T-helper 1 cell treated with Interleukin-12 subunit alpha and Interleukin-12 subunit beta and Interleukin-4 antibody, amounts not matched to agents 30 ng/mL and 1 ng/mL, for 36 hours (primary cell): ENCODE measurements around the gene PIP4K2C. TPM values are rescaled to one million over a fixed set of nuclear protein-coding genes. Genes with fewer than 3 reads are reported as not detected.
"Not testable (repeated sequence)": the region's sequence is repeated elsewhere in the genome, so short reads cannot be mapped to it uniquely, and the experiment has no call there.

ENCODE experiments used
- intact Hi-C: fragments of 100-400 bp; cut with micrococcal nuclease; formaldehyde crosslinking; loops from one replicate; pipeline ENCODE4 v1.15.1; 2024
- total RNA-seq: library from RNA; stranded (reverse); gene quantifications from 2 replicates; pipeline ENCODE4 v1.2.3, GENCODE V29; 2022

PIP4K2C gene
- total RNA-seq, 1 donor from 2014 or later, result 24.8 TPM

- intact Hi-C loops, result no loop called here
Measured at GRCh38 chr12:57558864-57559263, 32.1 kb upstream of the PIP4K2C start.

- intact Hi-C loops, result no loop called here
Measured at GRCh38 chr12:57560516-57560915, 30.5 kb upstream of the PIP4K2C start.

DNA sequence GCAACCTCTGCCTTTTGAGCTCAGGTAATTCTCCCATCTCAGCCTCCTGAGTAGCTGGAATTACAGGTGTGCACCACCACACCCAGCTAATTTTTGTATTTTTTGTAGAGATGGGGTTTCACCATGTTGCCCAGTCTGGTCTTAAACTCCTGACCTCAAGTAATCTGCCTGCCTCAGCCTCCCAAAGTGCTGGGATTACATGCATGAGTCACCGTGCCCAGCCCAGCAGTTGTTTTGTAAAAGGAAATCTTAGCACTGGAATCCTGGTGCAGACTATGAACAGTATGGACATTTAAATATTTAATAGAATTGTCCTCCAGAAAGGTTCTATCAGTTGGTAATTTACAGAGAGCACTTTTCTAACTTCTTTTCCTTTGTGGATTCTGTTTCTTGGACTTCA lies 29.9 kb upstream of the PIP4K2C start:
- intact Hi-C loops, result not testable (repeated sequence)

DNA sequence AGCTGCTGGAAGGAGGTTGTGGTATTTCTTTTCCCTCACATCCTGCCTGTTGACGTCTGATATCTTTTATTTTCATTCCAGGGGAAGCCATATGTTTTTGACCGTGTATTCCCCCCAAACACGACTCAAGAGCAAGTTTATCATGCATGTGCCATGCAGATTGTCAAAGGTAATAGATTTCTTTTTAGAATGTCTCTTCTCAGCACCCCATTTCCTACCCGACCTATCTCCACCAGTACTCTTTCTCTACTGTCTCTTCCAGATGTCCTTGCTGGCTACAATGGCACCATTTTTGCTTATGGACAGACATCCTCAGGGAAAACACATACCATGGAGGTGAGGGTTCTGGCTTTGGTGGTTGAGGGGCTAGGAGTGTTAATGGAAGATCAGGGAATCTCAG lies 27.6 kb upstream of the PIP4K2C start:
- intact Hi-C loops, result no loop called here

DNA sequence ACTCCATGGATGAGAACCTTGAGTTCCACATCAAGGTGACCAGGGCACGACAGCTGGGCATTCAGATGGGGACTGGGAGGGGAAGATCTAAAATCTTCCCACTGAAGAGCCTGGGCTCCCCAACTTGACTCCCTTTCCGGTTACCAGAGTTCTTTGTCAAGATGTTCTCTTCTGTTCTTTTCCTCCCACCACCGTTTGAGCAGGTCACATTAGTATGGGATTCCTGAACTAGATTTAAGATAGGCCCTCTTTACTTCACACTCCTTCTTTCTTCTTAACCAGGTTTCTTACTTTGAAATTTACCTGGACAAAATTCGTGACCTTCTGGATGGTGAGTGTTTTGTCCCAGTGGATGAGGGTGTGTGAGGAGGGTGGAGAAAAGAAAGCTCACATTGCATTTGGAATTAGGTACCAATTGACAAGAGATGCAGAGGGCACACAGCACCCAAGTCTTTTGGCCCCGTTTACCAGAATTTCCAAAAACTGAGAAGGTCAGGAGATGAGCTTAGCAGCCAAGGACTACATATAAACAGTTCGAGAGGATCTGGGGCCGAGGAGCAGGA lies 26.7 kb upstream of the PIP4K2C start:
- intact Hi-C loops, result no loop called here

- intact Hi-C loops, result no loop called here
Measured at GRCh38 chr12:57568838-57569237, 22.2 kb upstream of the PIP4K2C start.

DNA sequence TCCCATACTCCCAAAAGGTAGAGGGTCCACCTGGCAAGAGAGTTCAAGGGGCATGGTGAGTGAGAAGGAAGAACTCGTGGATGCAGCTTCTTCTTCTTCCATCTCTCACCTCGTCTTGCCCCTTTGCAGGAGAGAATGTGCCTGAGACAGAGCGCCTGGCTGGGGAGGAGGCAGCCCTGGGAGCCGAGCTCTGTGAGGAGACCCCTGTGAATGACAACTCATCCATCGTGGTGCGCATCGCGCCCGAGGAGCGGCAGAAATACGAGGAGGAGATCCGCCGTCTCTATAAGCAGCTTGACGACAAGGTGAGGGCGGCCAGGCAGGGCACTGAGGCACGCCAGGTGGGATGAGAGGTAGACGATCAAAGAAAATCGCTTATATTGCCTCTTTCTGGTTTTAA lies 21.1 kb upstream of the PIP4K2C start:
- intact Hi-C loops, result no loop called here

DNA sequence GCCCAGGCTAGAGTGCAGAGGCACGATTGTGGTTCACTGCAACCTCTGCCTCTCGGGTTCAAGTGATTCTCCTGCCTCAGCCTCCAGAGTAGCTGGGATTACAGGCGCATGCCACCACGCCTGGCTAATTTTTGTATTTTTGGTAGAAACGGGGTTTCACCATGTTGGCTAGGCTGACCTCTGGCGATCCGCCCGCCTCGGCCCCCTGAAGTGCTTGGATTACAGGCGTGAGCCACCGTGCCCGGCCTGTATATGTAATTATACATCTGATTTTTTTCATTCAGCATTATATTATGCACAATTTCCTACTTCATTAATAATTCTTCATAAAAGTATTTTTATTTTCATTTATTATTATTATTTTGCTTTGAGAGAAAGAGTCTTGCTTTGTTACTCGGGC lies 20.6 kb upstream of the PIP4K2C start:
- intact Hi-C loops, result not testable (repeated sequence)

DNA sequence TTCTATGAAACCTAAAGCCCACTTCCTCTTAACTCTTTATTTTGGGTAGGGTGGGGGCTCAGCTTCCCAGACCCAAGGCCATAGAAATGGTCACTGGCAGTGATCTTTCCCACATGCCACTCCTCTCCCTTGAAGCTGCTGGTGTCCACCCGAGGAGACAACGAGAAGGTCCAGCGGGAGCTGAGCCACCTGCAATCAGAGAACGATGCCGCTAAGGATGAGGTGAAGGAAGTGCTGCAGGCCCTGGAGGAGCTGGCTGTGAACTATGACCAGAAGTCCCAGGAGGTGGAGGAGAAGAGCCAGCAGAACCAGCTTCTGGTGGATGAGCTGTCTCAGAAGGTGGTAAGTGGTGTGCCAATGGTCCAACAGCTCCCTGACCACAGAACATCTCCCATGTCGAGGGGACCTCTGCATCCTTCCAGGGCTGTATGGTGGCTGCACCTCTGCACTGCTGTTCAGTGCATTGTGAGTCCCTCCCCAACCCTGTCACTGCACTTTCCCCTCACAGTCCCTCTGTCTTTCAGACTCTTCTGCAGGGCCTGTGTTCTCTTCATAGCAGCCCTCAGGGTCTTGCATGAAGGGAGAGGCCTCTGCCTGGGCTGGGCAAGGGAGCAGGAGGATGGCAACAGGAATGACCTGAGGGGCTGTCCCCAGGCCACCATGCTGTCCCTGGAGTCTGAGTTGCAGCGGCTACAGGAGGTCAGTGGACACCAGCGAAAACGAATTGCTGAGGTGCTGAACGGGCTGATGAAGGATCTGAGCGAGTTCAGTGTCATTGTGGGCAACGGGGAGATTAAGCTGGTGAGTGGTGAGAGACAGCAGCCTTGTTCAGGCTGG lies 18.8 kb upstream of the PIP4K2C start:
- intact Hi-C loops, result no loop called here

- intact Hi-C loops, result no loop called here
Measured at GRCh38 chr12:57574795-57575194, 16.2 kb upstream of the PIP4K2C start.

GRCh38 chr12:57575771-57576612 lies 15.0 kb upstream of the PIP4K2C start:
- intact Hi-C loops, result no loop called here

DNA sequence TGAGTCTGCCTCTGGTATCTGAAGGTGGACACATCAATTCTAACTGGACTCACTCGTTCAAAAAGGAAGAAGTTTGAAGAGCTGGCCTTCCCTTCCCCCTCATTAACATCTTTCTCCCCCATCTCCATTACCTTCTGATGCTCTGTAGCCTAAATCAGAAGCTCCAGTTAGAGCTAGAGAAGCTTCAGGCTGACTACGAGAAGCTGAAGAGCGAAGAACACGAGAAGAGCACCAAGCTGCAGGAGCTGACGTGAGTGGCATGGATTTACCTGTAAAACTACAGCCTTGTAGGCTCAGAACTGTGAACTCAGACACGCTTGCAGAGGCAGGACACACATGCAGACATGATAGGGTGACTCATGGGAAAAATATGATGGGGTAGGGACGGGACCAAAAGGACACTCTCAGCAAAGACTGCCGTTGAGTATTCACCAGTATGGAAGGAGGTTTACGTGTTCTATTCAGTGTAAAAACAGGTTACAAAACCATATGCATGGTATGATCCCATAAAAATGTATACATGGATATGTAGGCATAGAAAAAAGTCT lies 14.3 kb upstream of the PIP4K2C start:
- intact Hi-C loops, result no loop called here

DNA sequence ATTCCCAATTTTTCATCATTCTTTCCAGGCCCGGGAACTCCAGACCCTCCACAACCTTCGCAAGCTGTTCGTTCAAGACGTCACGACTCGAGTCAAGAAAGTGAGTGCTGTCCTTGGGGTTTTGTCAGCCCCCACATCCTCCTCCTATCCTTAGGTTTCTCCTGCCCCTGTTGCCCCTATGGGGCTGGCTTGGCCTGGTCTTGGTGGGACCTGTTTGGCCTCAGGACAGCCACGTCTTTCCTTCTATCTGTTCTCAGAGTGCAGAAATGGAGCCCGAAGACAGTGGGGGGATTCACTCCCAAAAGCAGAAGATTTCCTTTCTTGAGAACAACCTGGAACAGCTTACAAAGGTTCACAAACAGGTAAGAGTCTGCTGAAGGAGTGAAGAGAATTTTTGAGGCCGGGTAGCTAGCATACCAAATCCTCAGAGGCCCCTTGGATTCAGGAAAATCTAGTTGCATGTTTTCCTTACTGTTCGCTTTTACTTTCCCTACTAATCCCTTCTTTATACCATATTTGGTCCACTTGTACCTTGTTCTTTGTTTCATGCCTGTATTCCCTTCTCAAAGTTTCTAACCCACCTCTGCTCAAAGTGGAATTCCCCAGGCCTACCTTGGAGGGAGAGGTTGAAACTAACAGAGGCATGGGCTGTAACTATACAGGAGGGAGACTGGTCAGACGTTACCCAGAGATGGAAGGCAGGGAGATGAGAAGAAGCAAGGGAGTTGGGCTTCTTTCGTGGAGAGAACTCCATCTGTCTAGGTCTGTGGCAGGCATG lies 12.8 kb upstream of the PIP4K2C start:
- intact Hi-C loops, result no loop called here

GRCh38 chr12:57579011-57579410 lies 12.0 kb upstream of the PIP4K2C start:
- intact Hi-C loops, result no loop called here

GRCh38 chr12:57579677-57580465 lies 11.1 kb upstream of the PIP4K2C start:
- intact Hi-C loops, result loop anchor here (10.0 kb wide), 1 partner anchor 265 kb away; the partner anchor contains the start of gene CTDSP2

GRCh38 chr12:57580466-57580795 lies 10.6 kb upstream of the PIP4K2C start:
- intact Hi-C loops, result loop anchor here (10.0 kb wide), 1 partner anchor 264 kb away; the partner anchor contains the start of gene CTDSP2

DNA sequence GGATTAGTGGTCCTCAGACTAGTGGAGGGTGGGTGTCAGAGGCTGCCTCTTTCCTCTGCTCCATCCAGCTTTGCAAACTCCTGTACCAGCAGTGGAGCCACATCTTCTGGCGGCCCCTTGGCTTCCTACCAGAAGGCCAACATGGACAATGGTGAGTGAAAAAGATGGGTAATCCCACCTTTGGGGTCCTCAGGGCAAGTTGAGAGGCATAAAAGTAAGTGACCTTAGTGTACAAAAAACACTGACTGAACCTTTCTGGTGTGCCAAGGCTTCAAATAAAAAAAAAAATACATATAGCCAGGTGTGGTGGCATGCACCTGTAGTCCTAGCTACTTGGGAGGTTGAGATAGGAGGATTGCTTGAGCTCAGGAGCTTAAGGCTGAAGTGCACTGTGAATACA lies 9.2 kb upstream of the PIP4K2C start:
- intact Hi-C loops, result loop anchor here (2.0 to 10.0 kb wide), 2 partner anchors 59 to 263 kb away; partner anchors contain the start of genes CTDSP2 and MBD6

DNA sequence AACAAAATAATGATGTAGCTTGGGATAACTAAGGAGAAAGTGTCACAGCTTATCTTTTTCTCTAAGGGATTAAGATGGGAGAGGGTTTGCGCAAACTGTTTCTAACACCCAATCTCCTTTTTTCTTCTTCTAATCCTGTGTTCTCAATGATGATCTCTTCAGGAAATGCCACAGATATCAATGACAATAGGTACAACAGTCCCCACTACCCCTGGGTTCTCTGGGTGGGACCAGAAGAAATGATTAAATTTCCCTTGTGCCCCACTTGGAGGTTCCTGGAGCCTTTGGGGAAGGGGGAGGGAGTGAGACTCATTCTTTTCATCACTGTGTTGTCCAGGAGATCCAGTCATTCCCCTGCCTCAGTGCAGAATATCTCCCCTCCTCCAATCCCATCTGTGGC lies 8.6 kb upstream of the PIP4K2C start:
- intact Hi-C loops, result loop anchor here (2.0 to 10.0 kb wide), 2 partner anchors 60 to 262 kb away; partner anchors contain the start of genes CTDSP2 and MBD6

DNA sequence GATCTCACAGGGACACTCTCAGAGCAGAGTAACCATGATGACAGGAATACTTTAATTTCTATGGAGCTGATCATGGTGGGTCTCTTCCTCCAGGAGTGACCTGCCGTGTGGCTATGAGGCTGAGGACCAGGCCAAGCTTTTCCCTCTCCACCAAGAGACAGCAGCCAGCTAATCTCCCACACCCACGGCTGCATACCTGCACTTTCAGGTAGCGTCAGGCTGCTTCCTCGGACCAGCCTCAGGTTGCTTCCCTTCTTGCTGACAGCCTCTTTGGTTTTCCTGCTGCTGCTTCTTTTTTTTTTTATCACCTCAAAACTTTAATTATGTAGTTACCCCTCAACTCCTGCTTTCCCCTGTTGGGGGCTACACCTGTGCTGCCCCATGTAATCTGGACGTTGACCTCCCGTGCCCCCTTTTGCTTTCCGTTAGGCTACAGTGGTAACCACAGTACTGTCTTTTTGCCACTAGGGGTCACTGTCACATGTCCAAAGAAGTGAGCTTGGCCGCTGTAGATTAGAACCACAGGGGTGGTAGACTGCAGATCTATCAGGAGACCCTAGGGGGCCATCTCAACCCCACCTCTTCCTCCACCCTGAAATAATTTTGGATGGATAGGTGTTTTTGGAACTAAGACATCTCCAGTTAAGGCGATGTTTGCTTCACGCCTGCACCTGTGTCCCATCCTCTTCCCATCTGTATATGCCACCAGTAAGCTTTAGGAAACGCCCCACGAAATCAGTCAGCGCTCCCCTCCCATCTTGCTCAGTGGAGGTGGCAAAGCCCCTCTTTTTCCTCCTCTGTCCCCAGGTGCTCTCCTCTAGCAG lies 7.8 kb upstream of the PIP4K2C start:
- intact Hi-C loops, result loop anchor here (1.0 to 10.0 kb wide), 8 partner anchors 8 to 322 kb away; partner anchors contain the start of genes B4GALNT1, CTDSP2, MBD6 and PIP4K2C
